Testis (tissue), 3 donors: Measurements from ENCODE around the gene TMEM145. TPM values are rescaled to one million over a fixed set of nuclear protein-coding genes. Genes with fewer than 3 reads are reported as not detected.
A peak's percentile ranks its signal among the peaks of the same experiment; 100 is the strongest.

Experiments
- DNase-seq: peaks from one replicate; pipeline ENCODE4 v3.0.0-alpha.2; 2019
- H3K27ac ChIP-seq, 2 donors: fragments of 200-600 bp; sonication (generic); one replicate each; pipeline ENCODE4 v1.5.1; 2019
- H3K27me3 ChIP-seq: fragments of 200-600 bp; sonication (generic); one replicate; pipeline ENCODE4 v1.5.1; 2019
- H3K36me3 ChIP-seq: fragments of 200-600 bp; sonication (generic); one replicate; pipeline ENCODE4 v1.5.1; 2017; ENCODE audit warnings: low read depth; ENCODE audit errors: missing control alignments
- H3K4me1 ChIP-seq: fragments of 200-600 bp; sonication (generic); one replicate; pipeline ENCODE4 v1.5.1; 2019
- H3K4me3 ChIP-seq, 2 donors: fragments of 200-600 bp; sonication (generic); one replicate each; pipeline ENCODE4 v1.5.1; 2017 to 2019
- H3K9me3 ChIP-seq: fragments of 200-600 bp; sonication (generic); one replicate; pipeline ENCODE4 v1.5.1; 2017
- CTCF ChIP-seq, 3 experiments: fragments of 450-650 bp in 2 of 3; fragments of 200-600 bp in 1 of 3; sonication (generic) in 1 of 3; IDR thresholded peaks; one replicate each; pipeline ENCODE4 v1.5.1; 2016 to 2019; ENCODE audit warnings: antibody characterized with exemption in 3 of 3, mild to moderate bottlenecking in 2 of 3, moderate library complexity in 1 of 3
- POLR2A ChIP-seq: fragments of 450-650 bp; IDR thresholded peaks from one replicate; pipeline ENCODE4 v1.6.1; 2017; ENCODE audit warnings: antibody characterized with exemption, mild to moderate bottlenecking, moderate library complexity
- WGBS, 2 donors: methylation state at CpG; one replicate each; pipeline ENCODE4 v1.1.5; 2018; 5-methylcytosine and 5-hydroxymethylcytosine counted together
- intact Hi-C: fragments of 100-400 bp; cut with DNase I; formaldehyde crosslinking; loops from one replicate; pipeline ENCODE4 v1.15.1; 2023; ENCODE audit warnings: low total_unique reads
- polyA plus RNA-seq: library from polyadenylated mRNA; stranded (reverse); fragments of 350-450 nt; fragmentation: Illumina TruSeq; extraction: RNeasy Lipid Tissue Mini Kit (QIAGEN cat#74804); gene quantifications from one replicate; pipeline ENCODE4 v1.2.3, GENCODE V29; 2014; ENCODE audit warnings: low read depth, low replicate concordance; ENCODE audit not compliant: insufficient read depth
- total RNA-seq, 2 donors: library from RNA; depleted of rRNA; stranded (reverse); fragments of >200 nt; gene quantifications; one replicate each; pipeline ENCODE4 v1.2.3, GENCODE V29; 2016

The TMEM145 gene
- total and polyA plus RNA-seq, 3 donors from 2014 or later = 6.9 to 12.3 (median 7.2) TPM

- intact Hi-C loops = no loop called here
- Histone ChIP-seq H3K4me3 (peak within 1 kb of the TSS; percentile 68 to 84), H3K27ac (peak within 1 kb of the TSS; percentile 98), H3K27me3 (no peaks in the 10 kb centered on the region), H3K9me3 (no peaks in the 10 kb centered on the region), H3K36me3 (no peaks in the 10 kb centered on the region), H3K4me1 (peaks cover 19% of the 10 kb centered on the region)
- 1% methylated on average over 44 to 52 of the region's 52 CpGs for WGBS, 2 donors
- TF ChIP-seq CTCF (IDR thresholded peaks at IDR 0.05) (no peak), POLR2A (no peak)
- DNase-seq = peak; percentile 100
Observed at GRCh38 chr19:42268704-42269477, 44.2 kb upstream of the TMEM145 start, which contains the start of gene CIC. Gene CIC (plus strand): TSS chr19:42269252. CDS start chr19:42271784, 2,532 bp downstream.

- peak overlapping the region; percentile 68 to 84 for H3K4me3 ChIP-seq
- peaks cover 19% of the 10 kb centered on the region for H3K4me1 ChIP-seq
- H3K27ac ChIP-seq = peak overlapping the region; percentile 91
- H3K9me3 ChIP-seq = no peaks in the 10 kb centered on the region
- H3K36me3 ChIP-seq = no peaks in the 10 kb centered on the region
- no peak for TF ChIP-seq CTCF (IDR thresholded peaks at IDR 0.05)
- no peak for TF ChIP-seq POLR2A
- H3K27me3 ChIP-seq = no peaks in the 10 kb centered on the region
- intact Hi-C loops = no loop called here
- whole genome bisulfite sequencing, 2 donors = 33 to 38% methylated on average over 10 of the region's 10 CpGs
- DNase-seq = no peak
Observed at GRCh38 chr19:42269478-42270345, 43.4 kb upstream of the TMEM145 start.

GRCh38 chr19:42270346-42271044 is 42.6 kb upstream of the TMEM145 start:
- H3K27ac ChIP-seq = peak overlapping the region; percentile 91
- intact Hi-C loops = no loop called here
- DNase-seq = peak; percentile 50
- no peaks in the 10 kb centered on the region for H3K9me3 ChIP-seq
- no peaks in the 10 kb centered on the region for H3K36me3 ChIP-seq
- TF ChIP-seq CTCF (IDR thresholded peaks at IDR 0.05) (no peak), POLR2A (no peak)
- peaks cover 19% of the 10 kb centered on the region for H3K4me1 ChIP-seq
- peak overlapping the region in 1 of 2 donors; percentile 84 for H3K4me3 ChIP-seq
- H3K27me3 ChIP-seq = no peaks in the 10 kb centered on the region
- 44 to 60% methylated on average over 6 to 18 of the region's 18 CpGs for WGBS, 2 donors

- peak overlapping the region in 1 of 2 donors; percentile 84 for H3K4me3 ChIP-seq
- TF ChIP-seq POLR2A = no peak
- TF ChIP-seq CTCF (IDR thresholded peaks at IDR 0.05) = no peak
- H3K27ac ChIP-seq = peak overlapping the region; percentile 91
- intact Hi-C loops = no loop called here
- no peak for DNase-seq
- no peaks in the 10 kb centered on the region for H3K36me3 ChIP-seq
- H3K9me3 ChIP-seq = no peaks in the 10 kb centered on the region
- peaks cover 19% of the 10 kb centered on the region for H3K4me1 ChIP-seq
- no peaks in the 10 kb centered on the region for H3K27me3 ChIP-seq
- 72 to 85% methylated on average over 3 of the region's 3 CpGs for WGBS, 2 donors
Observed at GRCh38 chr19:42271045-42271419, 42.1 kb upstream of the TMEM145 start.
